Left ventricle myocardium inferior (tissue), 1 donor: ENCODE data around the gene CPA2. TPM values are rescaled to one million over a fixed set of nuclear protein-coding genes. Genes with fewer than 3 reads are reported as not detected.
"Not testable (repeated sequence)": the region's sequence is repeated elsewhere in the genome, so short reads cannot be mapped to it uniquely, and the experiment has no call there.

Source experiments
- DNase-seq: peaks from one replicate; pipeline ENCODE4 v3.0.0-alpha.2; 2020
- H3K27ac ChIP-seq: fragments of 200-600 bp; replicated peaks from 2 replicates; pipeline ENCODE4 v1.8.0; 2021
- H3K27me3 ChIP-seq: fragments of 200-600 bp; 2 replicates; pipeline ENCODE4 v1.8.0; 2021; ENCODE audit warnings: low read depth
- H3K36me3 ChIP-seq: fragments of 200-600 bp; 2 replicates; pipeline ENCODE4 v1.8.0; 2021
- H3K4me1 ChIP-seq: fragments of 200-600 bp; 2 replicates; pipeline ENCODE4 v1.8.0; 2021
- H3K4me3 ChIP-seq: fragments of 200-600 bp; 2 replicates; pipeline ENCODE4 v1.8.0; 2021; ENCODE audit warnings: mild to moderate bottlenecking, moderate library complexity
- H3K9me3 ChIP-seq: fragments of 200-600 bp; replicated peaks from 2 replicates; pipeline ENCODE4 v1.8.0; 2021
- CTCF ChIP-seq: fragments of 200-600 bp; IDR thresholded peaks from 2 replicates; pipeline ENCODE4 v1.8.0; 2021; ENCODE audit warnings: antibody characterized with exemption, mild to moderate bottlenecking, borderline replicate concordance
- intact Hi-C: fragments of 100-400 bp; cut with micrococcal nuclease; formaldehyde crosslinking; loops from one replicate; pipeline ENCODE4 v1.11.0; 2022
- total RNA-seq: library from RNA; stranded (reverse); fragmentation: NEBNext Ultra II Directional; extraction: Animal tissue kit (Norgen Biotek cat#: 25700); gene quantifications from one replicate; pipeline ENCODE4 v1.2.1, GENCODE V29; 2021
- donor health status: DM: no; HTN: yes; CAD: no; lungs with severe emphysema.

CPA2 gene
- total RNA-seq, 1 donor from 2014 or later: not detected

GRCh38 chr7:130249626-130250025 lies 17.0 kb upstream of the CPA2 start:
- H3K4me3 ChIP-seq, intact Hi-C loops, DNase-seq, H3K36me3 ChIP-seq, H3K4me1 ChIP-seq, H3K27ac ChIP-seq, H3K27me3 ChIP-seq: not testable (repeated sequence)
- peaks cover 12% of the 10 kb centered on the region for H3K9me3 ChIP-seq

- DNase-seq: no peak
- peaks cover 41% of the 10 kb centered on the region for H3K9me3 ChIP-seq
Observed at GRCh38 chr7:130254555-130254954, 12.1 kb upstream of the CPA2 start.

GRCh38 chr7:130256704-130257103 lies 10.0 kb upstream of the CPA2 start:
- TF ChIP-seq CTCF: no peak
- no peak overlapping the region for H3K4me3 ChIP-seq
- H3K27me3 ChIP-seq: peaks cover 5% of the 10 kb centered on the region
- no peaks in the 10 kb centered on the region for H3K4me1 ChIP-seq
- intact Hi-C loops: no loop called here
- no peak for DNase-seq
- no peak overlapping the region for H3K27ac ChIP-seq
- H3K9me3 ChIP-seq: peaks cover 59% of the 10 kb centered on the region
- H3K36me3 ChIP-seq: no peaks in the 10 kb centered on the region

More at GRCh38 chr7:130254555-130254954, 12.1 kb upstream of the CPA2 start:
- Histone ChIP-seq H3K27ac (no peak overlapping the region), H3K27me3 (peaks cover 5% of the 10 kb centered on the region), H3K4me1 (no peaks in the 10 kb centered on the region), H3K36me3 (no peaks in the 10 kb centered on the region), H3K4me3 (no peak overlapping the region)
- no peak for TF ChIP-seq CTCF
- intact Hi-C loops: no loop called here

- H3K27ac ChIP-seq: no peak overlapping the region
- TF ChIP-seq CTCF: no peak
- H3K36me3 ChIP-seq: no peaks in the 10 kb centered on the region
- no peak overlapping the region for H3K4me3 ChIP-seq
- peaks cover 8% of the 10 kb centered on the region for H3K27me3 ChIP-seq
- no peak for DNase-seq
- no peaks in the 10 kb centered on the region for H3K4me1 ChIP-seq
- intact Hi-C loops: no loop called here
- H3K9me3 ChIP-seq: peaks cover 51% of the 10 kb centered on the region
Observed at GRCh38 chr7:130258494-130259078, 8.1 kb upstream of the CPA2 start.

GRCh38 chr7:130262448-130262847 lies 4.2 kb upstream of the CPA2 start:
- no peak overlapping the region for H3K27ac ChIP-seq
- peaks cover 4% of the 10 kb centered on the region for H3K27me3 ChIP-seq
- TF ChIP-seq CTCF: no peak
- H3K36me3 ChIP-seq: no peaks in the 10 kb centered on the region
- intact Hi-C loops: no loop called here
- H3K9me3 ChIP-seq: peaks cover 39% of the 10 kb centered on the region
- DNase-seq: no peak
- no peak overlapping the region for H3K4me3 ChIP-seq
- H3K4me1 ChIP-seq: no peaks in the 10 kb centered on the region

GRCh38 chr7:130263130-130263529 lies 3.5 kb upstream of the CPA2 start:
- Histone ChIP-seq H3K36me3 (no peaks in the 10 kb centered on the region), H3K4me3 (no peak overlapping the region), H3K9me3 (peaks cover 32% of the 10 kb centered on the region), H3K27me3 (peaks cover 4% of the 10 kb centered on the region), H3K4me1 (no peaks in the 10 kb centered on the region), H3K27ac (no peak overlapping the region)
- intact Hi-C loops: no loop called here
- DNase-seq: no peak
- no peak for TF ChIP-seq CTCF
